HepG2 (cell line): ENCODE data around the gene PAK1. TPM values are rescaled to one million over a fixed set of nuclear protein-coding genes. Genes with fewer than 3 reads are reported as not detected.

ENCODE experiments used
- ERF ChIP-seq: IDR thresholded peaks from 2 replicates; pipeline ENCODE4 v1.6.1; 2018; ENCODE audit warnings: missing biosample characterization, missing genetic modification reagents
- HNRNPL ChIP-seq: fragments of 200-400 bp; formaldehyde crosslinking; IDR thresholded peaks from 2 replicates; pipeline ENCODE4 v1.6.1; 2017; ENCODE audit warnings: mild to moderate bottlenecking, low read depth, low read length
- KLF11 ChIP-seq: IDR thresholded peaks from 2 replicates; pipeline ENCODE4 v1.6.1; 2016; ENCODE audit warnings: missing compliant biosample characterization
- NR2F6 ChIP-seq, 2 experiments: IDR thresholded peaks; 2 replicates each; pipeline ENCODE4 v1.6.1; 2016; ENCODE audit warnings: antibody characterized with exemption in 1 of 2, mild to moderate bottlenecking in 1 of 2
- RBM39 ChIP-seq: fragments of 200-400 bp; formaldehyde crosslinking; IDR thresholded peaks from one replicate; pipeline ENCODE4 v1.6.1; 2018; ENCODE audit warnings: antibody characterized with exemption, mild to moderate bottlenecking, low read depth, low read length; ENCODE audit not compliant: poor library complexity, severe bottlenecking
- TARDBP ChIP-seq: sonication (generic); formaldehyde crosslinking; IDR thresholded peaks from 2 replicates; pipeline ENCODE4 v1.8.0; 2022; ENCODE audit warnings: mild to moderate bottlenecking, missing genetic modification reagents
- TCF7L2 ChIP-seq: IDR thresholded peaks from 2 replicates; pipeline ENCODE4 v1.6.1; 2011; ENCODE audit warnings: mild to moderate bottlenecking, low read depth, low read length, moderate library complexity
- TRIM24 ChIP-seq: sonication (generic); formaldehyde crosslinking; IDR thresholded peaks from 2 replicates; pipeline ENCODE4 v1.8.0; 2022; ENCODE audit warnings: mild to moderate bottlenecking, missing genetic modification reagents
- ZKSCAN1 ChIP-seq: fragments of 150-350 bp; IDR thresholded peaks from 2 replicates; pipeline ENCODE4 v1.6.1; 2014; ENCODE audit warnings: low read length
- ZNF20 ChIP-seq: sonication (generic); formaldehyde crosslinking; IDR thresholded peaks from 2 replicates; pipeline ENCODE4 v1.4.0; 2020; ENCODE audit warnings: mild to moderate bottlenecking, moderate library complexity, missing genetic modification reagents
- ZNF24 ChIP-seq: fragments of 450-650 bp; IDR thresholded peaks from 2 replicates; pipeline ENCODE4 v1.6.1; 2017; ENCODE audit warnings: antibody characterized with exemption, mild to moderate bottlenecking
- ZNF720 ChIP-seq: sonication (generic); formaldehyde crosslinking; IDR thresholded peaks from 2 replicates; pipeline ENCODE4 v1.4.0; 2020; ENCODE audit warnings: missing genetic modification reagents
- ZSCAN30 ChIP-seq: sonication (generic); formaldehyde crosslinking; IDR thresholded peaks from 2 replicates; pipeline ENCODE4 v1.5.0; 2020; ENCODE audit warnings: mild to moderate bottlenecking, missing genetic modification reagents
- ZZZ3 ChIP-seq: sonication (generic); formaldehyde crosslinking; IDR thresholded peaks from 2 replicates; pipeline ENCODE4 v1.4.0; 2020; ENCODE audit warnings: missing genetic modification reagents, mild to moderate bottlenecking, borderline replicate concordance
- polyA plus RNA-seq, 8 experiments: library from polyadenylated mRNA; depleted of rRNA in 3 of 8; stranded (reverse) in 7 of 8; unstranded in 1 of 8; fragments of >200 nt; fragmentation: Illumina TruSeq in 4 of 8; extraction: Trizol in 4 of 8; gene quantifications; 2 replicates each; pipeline versions ENCODE4 v1.2.1 to v1.2.3, GENCODE V29; 2011 to 2016; ENCODE audit warnings: low read depth in 4 of 8, missing spikeins in 1 of 8, mixed read lengths in 1 of 8; ENCODE audit not compliant: insufficient read depth in 1 of 8
- total RNA-seq, 5 experiments: library from RNA; depleted of rRNA; stranded (reverse); fragments of >200 nt; fragmentation: Illumina TruSeq; extraction: Trizol; gene quantifications; 2 replicates each; pipeline ENCODE4 v1.2.3, GENCODE V29; 2016; ENCODE audit warnings: low read depth in 1 of 5
- TF ChIP-seq, protein P1 (sequence below): sonication (generic); formaldehyde crosslinking; IDR thresholded peaks from 2 replicates; pipeline ENCODE4 v1.4.0; 2020; ENCODE audit warnings: missing genetic modification reagents
- TF ChIP-seq, protein P2 (sequence below): IDR thresholded peaks from 2 replicates; pipeline ENCODE4 v1.6.1; 2016; ENCODE audit warnings: control low read depth
- TF ChIP-seq, protein P3 (sequence below): IDR thresholded peaks from 2 replicates; pipeline ENCODE4 v1.6.1; 2016; ENCODE audit warnings: mild to moderate bottlenecking, missing biosample characterization, missing genetic modification reagents
- TF ChIP-seq, protein P4 (sequence below): sonication (generic); formaldehyde crosslinking; IDR thresholded peaks from 2 replicates; pipeline ENCODE4 v1.5.0; 2020; ENCODE audit warnings: mild to moderate bottlenecking, missing genetic modification reagents
- TF ChIP-seq, protein P5 (sequence below): sonication (generic); formaldehyde crosslinking; IDR thresholded peaks from 2 replicates; pipeline ENCODE4 v1.5.1; 2020; ENCODE audit warnings: mild to moderate bottlenecking, missing genetic modification reagents, moderate library complexity

Gene PAK1
- total and polyA plus RNA-seq, 2 of the 13 experiments (the other 11 are each of a cell fraction or from before 2014, with no cell fraction given), result 1.5 to 4.3 TPM

DNA sequence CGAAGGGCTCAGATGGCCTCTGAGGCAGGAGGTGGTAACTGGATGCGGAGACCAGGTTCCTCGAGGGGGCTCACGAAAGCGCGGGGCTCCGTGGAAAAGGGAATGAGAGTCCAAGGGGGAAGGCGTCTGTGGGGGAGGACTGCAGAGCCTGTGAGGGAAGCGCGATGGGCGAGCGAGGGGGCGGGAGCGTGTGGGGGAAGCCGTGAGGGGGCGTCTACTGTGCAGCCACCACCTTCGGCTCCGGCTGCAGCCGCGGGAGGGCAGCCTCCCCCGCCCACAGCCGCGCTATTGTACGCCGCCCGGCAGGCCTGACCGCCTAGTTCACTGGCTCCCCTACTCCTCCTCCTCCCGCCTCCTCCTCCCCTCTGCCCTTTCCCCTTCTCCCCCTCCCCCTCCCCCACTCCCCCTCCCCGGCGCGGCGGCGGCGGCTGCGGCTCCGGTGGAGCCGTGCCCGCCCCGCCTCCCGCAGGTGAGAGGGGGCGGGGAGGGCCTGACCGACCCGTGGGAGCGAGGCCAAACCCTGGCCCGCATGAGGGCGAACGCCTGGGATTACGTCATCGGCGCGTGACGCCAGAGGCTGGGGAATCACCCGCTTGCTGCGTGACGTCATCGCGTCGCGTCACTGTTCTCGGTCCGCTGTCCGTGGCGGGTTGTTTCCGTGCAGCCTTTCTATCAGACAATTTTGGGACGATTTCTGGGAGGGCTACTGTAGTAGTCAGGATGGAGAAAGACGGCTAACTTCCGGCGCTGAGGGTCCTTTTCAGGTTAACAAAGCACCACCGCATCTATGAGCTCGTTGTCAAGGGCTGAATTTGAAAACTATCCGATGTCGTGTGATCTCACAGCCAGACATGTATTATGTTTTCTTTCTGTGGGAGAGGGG lies at the start of gene PAK1 (continued):
- TF ChIP-seq, protein P1, sequence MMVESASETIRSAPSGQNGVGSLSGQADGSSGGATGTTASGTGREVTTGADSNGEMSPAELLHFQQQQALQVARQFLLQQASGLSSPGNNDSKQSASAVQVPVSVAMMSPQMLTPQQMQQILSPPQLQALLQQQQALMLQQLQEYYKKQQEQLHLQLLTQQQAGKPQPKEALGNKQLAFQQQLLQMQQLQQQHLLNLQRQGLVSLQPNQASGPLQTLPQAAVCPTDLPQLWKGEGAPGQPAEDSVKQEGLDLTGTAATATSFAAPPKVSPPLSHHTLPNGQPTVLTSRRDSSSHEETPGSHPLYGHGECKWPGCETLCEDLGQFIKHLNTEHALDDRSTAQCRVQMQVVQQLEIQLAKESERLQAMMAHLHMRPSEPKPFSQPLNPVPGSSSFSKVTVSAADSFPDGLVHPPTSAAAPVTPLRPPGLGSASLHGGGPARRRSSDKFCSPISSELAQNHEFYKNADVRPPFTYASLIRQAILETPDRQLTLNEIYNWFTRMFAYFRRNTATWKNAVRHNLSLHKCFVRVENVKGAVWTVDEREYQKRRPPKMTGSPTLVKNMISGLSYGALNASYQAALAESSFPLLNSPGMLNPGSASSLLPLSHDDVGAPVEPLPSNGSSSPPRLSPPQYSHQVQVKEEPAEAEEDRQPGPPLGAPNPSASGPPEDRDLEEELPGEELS (CRISPR knock-in tag), result peak; percentile 14; the same call in 1 of the 2 replicates
- TF ChIP-seq ZNF24 (no peak), TCF7L2 (no peak), RBM39 (peak; percentile 13), TRIM24 (CRISPR knock-in tag) (no peak), ZNF720 (no peak), ERF (CRISPR knock-in tag) (0 out of 2 replicates have a peak, but pooled peaks have one; percentile 51), ZZZ3 (0 out of 2 replicates have a peak, but pooled peaks have one; percentile 23), HNRNPL (no peak), KLF11 (CRISPR knock-in tag) (no peak), ZKSCAN1 (no peak), ZNF20 (CRISPR knock-in tag) (no peak), TARDBP (CRISPR knock-in tag) (no peak), NR2F6 (IDR thresholded peaks at IDR 0.05) (no peak), NR2F6 (CRISPR knock-in tag; IDR thresholded peaks at IDR 0.05) (0 out of 2 replicates have a peak, but pooled peaks have one; percentile 13), ZSCAN30 (CRISPR knock-in tag) (no peak)
- TF ChIP-seq, protein P2, sequence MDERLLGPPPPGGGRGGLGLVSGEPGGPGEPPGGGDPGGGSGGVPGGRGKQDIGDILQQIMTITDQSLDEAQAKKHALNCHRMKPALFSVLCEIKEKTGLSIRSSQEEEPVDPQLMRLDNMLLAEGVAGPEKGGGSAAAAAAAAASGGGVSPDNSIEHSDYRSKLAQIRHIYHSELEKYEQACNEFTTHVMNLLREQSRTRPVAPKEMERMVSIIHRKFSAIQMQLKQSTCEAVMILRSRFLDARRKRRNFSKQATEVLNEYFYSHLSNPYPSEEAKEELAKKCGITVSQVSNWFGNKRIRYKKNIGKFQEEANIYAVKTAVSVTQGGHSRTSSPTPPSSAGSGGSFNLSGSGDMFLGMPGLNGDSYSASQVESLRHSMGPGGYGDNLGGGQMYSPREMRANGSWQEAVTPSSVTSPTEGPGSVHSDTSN (CRISPR knock-in tag), result no peak
- TF ChIP-seq, protein P3, sequence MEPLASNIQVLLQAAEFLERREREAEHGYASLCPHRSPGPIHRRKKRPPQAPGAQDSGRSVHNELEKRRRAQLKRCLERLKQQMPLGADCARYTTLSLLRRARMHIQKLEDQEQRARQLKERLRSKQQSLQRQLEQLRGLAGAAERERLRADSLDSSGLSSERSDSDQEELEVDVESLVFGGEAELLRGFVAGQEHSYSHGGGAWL, result 0 out of 2 replicates have a peak, but pooled peaks have one; percentile 58
- TF ChIP-seq, protein P4, sequence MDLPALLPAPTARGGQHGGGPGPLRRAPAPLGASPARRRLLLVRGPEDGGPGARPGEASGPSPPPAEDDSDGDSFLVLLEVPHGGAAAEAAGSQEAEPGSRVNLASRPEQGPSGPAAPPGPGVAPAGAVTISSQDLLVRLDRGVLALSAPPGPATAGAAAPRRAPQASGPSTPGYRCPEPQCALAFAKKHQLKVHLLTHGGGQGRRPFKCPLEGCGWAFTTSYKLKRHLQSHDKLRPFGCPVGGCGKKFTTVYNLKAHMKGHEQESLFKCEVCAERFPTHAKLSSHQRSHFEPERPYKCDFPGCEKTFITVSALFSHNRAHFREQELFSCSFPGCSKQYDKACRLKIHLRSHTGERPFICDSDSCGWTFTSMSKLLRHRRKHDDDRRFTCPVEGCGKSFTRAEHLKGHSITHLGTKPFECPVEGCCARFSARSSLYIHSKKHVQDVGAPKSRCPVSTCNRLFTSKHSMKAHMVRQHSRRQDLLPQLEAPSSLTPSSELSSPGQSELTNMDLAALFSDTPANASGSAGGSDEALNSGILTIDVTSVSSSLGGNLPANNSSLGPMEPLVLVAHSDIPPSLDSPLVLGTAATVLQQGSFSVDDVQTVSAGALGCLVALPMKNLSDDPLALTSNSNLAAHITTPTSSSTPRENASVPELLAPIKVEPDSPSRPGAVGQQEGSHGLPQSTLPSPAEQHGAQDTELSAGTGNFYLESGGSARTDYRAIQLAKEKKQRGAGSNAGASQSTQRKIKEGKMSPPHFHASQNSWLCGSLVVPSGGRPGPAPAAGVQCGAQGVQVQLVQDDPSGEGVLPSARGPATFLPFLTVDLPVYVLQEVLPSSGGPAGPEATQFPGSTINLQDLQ (CRISPR knock-in tag), result no peak
- TF ChIP-seq, protein P5, sequence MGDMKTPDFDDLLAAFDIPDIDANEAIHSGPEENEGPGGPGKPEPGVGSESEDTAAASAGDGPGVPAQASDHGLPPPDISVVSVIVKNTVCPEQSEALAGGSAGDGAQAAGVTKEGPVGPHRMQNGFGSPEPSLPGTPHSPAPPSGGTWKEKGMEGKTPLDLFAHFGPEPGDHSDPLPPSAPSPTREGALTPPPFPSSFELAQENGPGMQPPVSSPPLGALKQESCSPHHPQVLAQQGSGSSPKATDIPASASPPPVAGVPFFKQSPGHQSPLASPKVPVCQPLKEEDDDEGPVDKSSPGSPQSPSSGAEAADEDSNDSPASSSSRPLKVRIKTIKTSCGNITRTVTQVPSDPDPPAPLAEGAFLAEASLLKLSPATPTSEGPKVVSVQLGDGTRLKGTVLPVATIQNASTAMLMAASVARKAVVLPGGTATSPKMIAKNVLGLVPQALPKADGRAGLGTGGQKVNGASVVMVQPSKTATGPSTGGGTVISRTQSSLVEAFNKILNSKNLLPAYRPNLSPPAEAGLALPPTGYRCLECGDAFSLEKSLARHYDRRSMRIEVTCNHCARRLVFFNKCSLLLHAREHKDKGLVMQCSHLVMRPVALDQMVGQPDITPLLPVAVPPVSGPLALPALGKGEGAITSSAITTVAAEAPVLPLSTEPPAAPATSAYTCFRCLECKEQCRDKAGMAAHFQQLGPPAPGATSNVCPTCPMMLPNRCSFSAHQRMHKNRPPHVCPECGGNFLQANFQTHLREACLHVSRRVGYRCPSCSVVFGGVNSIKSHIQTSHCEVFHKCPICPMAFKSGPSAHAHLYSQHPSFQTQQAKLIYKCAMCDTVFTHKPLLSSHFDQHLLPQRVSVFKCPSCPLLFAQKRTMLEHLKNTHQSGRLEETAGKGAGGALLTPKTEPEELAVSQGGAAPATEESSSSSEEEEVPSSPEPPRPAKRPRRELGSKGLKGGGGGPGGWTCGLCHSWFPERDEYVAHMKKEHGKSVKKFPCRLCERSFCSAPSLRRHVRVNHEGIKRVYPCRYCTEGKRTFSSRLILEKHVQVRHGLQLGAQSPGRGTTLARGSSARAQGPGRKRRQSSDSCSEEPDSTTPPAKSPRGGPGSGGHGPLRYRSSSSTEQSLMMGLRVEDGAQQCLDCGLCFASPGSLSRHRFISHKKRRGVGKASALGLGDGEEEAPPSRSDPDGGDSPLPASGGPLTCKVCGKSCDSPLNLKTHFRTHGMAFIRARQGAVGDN (CRISPR knock-in tag), result peak; percentile 57
